GM12878 (cell line): ENCODE results near the gene JAG1.
"Not testable (repeated sequence)": the region's sequence is repeated elsewhere in the genome, so short reads cannot be mapped to it uniquely, and the experiment has no call there.

ENCODE experiments used
- CREB1 ChIP-seq: IDR thresholded peaks from 2 replicates; pipeline ENCODE4 v1.6.1; 2012; ENCODE audit warnings: low read depth, mild to moderate bottlenecking, inconsistent platforms
- SMAD5 ChIP-seq: IDR thresholded peaks from 2 replicates; pipeline ENCODE4 v1.6.1; 2016; ENCODE audit warnings: antibody characterized with exemption, low read depth

GRCh38 chr20:10613426-10613825, 60.4 kb downstream of the JAG1 start:
- TF ChIP-seq CREB1, SMAD5: not testable (repeated sequence)
